NCI-H526 treated with DMSO at 0.1 percent for 48 hours (cell line): ENCODE data around the gene SCAPER.
"Not testable (repeated sequence)": the region's sequence is repeated elsewhere in the genome, so short reads cannot be mapped to it uniquely, and the experiment has no call there.

Experiments used
- DNase-seq: peaks from one replicate; lab custom pipeline; 2025; lab: John Stamatoyannopoulos, UW

The SCAPER gene

DNA sequence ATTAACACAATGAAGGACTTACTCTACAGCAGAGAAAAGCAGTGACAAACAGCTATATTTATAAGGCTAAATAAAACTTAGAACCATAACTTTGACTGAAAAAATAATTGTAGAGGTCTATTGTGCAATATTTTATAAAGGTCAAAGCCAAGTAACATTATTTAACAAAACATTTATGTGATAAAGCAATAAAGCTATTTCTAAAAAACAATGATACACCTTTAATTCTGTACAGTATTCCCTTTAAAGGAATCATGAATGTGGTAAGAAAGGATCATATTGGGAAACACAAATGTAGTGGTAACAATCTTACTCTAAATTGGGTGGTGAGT lies 332.2 kb downstream of the SCAPER start:
- no peak for DNase-seq

DNA sequence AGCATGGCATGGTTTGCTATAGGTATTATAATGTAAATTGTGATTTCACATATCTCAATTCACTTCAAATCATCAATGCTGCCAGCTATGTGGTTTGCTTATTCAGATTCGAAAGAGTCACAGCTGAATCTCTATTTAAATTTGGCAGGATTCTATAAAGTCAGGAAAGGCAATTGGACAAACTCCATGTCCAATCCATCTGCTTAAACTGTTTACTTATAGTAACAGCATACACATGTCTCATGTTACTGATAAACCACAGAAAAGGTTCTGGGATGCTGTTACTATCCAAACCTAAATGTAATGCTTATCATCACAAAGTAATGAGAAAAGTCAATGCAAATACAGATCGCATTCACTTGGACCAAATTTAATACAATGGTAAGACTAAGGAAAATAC lies 338.9 kb downstream of the SCAPER start:
- peak; percentile 87 for DNase-seq

DNA sequence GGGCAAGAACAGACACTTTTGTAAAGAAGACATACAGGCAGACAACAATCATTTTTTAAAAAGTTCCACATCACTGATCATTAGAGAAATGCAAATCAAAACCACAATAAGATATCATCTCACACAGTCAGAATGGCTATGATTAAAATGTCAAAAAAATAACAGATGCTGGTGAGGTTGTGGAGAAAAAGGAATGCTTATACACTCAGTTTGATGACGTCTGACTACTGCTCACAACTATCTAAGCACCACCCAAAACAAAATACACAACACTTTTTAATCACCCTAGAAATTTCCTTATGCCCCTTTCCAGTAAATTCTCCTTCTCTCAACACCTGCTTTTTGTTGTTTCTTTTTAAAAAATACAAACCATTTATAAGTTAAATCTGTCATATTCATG lies 339.8 kb downstream of the SCAPER start:
- peak; percentile 62 for DNase-seq

DNA sequence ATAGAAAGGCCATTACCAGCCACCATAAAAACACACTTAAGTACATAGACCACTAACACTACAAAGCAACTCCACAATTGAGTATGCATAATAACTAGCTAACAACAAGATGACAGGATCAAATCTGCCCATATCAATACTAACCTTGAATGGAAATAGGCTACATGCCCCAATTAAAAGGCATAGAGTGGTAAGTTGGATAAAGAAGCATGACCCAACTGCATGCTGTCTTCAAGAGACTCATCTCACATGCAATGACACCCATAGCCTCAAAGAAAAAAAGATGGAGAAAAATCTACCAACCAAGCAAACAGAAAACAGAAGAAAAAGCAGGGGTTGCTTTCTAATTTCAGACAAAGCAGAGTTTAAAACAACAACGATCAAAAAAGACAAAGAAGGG lies 349.9 kb downstream of the SCAPER start:
- DNase-seq: no peak

DNA sequence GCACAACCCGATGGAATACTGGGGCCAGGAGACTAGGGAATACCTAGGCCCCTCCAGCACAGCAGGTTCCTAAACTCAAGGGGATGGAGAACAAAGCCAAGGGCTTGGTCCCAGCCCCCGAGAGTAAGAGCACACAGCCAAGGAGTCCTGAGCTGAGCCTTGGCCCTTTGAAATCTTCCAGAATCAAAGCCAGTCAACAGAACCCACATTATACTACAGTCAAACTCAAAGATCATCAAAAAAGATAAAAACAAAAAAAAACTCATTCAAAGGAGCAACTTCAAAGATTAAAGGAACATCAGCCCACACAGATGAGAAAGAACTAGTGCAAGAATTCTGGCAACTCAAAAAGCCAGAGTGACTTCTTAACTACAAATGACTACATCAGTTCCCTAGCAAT lies 351.6 kb downstream of the SCAPER start:
- no peak for DNase-seq

DNA sequence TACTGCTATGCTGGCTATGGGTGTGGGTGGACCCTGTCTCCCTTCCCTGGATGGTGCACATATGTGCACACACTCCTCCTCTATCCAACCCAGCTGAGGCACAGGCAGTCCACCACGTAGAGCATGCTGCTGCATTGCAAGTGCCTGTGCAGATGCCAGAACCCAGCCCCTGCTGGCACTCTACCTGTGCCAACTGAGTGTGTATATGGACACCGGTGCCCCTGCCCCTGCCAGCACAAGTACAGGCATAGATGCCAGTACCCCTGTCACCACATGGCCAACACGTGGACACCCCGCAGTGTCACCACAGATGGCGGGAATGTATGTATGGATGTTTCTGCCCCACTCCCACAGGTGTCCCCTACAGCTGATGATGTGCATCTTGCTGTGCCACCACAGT lies 352.0 kb downstream of the SCAPER start:
- DNase-seq: no peak

DNA sequence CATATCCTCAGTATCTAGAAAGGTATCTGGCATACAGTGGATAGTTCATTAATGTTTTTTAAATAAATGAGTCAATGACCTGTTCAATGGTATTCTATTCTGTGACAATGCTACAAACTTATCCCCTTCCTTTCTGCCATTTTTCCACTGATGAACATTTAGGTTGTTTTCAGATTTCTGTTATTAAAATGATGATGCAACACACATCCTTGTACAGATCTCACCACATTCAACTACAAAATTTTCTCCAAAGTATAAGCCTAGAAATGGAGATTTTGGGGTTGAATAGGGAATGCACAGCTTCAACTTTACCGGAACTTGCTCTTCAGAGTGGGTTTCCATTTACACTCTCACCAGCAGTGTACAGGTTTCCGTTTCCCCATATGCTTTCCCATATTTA lies 358.3 kb downstream of the SCAPER start:
- DNase-seq: no peak

DNA sequence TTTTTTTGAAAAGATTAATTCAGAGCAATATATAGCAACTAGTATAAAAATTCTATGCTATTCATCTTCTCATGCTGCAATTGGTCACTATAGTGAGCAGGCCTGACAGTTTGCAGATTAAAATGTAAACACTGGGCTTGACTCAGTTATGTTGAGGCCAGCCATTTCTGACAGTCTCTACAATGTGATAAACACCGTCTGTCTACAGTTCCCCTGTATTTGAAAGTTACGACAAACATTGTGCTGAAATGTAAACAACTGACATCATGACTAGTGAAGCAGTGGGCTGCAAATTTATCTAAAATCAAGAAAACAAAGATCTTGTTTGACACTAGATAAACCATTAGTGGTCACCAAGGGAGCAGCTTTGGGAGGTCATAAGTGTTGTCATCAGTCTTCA lies 371.1 kb downstream of the SCAPER start:
- DNase-seq: no peak

DNA sequence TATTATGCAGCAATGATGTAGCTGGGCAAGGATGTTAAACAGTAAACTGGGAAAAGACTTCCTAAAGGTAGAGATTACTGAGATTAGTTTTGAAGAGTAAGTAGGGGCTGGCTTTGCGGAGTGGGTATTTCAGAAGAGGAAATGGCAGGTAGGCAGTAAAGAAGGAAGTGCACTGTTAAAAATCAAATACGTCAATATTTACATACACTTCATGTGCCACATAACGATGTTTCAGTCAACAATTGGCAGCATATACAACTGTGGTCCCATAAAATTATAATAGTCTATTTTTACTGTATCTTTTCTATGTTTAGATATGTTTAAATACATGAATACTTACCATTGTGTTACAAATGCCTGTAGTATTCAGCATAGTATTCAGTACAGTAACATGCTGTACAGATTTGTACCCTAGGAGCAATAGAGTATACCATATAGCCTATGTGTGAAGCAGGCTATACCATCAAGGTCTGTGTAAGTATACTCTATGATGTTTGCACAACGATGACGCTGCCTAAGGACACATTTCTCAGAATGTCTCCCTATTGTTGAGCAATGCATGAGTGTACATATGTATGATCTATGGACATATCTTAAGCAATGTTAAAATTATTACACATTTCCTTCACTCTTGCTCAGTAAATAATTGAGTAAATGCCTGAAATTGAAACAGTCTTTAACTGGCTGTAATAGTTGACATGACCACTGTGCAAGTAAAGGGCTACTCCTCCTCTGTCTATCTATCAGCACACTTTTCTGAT lies 371.9 kb downstream of the SCAPER start:
- no peak for DNase-seq

DNA sequence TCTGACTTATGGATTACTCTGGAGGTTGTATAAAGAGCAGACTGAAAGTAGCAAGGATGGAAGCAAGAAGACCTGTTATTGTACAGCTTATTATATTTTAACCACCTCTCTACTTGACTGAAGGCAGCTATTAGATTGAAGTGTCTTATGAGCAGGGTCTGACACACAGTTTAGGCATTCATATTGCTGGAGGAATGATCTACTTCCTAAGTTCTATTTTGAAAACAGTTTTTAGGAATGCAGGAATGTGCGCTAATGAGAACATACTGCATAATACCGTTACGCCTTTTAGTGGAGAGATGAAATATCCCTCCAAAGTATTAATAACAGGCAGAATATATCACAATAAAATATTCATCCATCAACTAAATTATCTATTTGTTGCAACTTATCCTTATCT lies 375.2 kb downstream of the SCAPER start:
- DNase-seq: no peak

DNA sequence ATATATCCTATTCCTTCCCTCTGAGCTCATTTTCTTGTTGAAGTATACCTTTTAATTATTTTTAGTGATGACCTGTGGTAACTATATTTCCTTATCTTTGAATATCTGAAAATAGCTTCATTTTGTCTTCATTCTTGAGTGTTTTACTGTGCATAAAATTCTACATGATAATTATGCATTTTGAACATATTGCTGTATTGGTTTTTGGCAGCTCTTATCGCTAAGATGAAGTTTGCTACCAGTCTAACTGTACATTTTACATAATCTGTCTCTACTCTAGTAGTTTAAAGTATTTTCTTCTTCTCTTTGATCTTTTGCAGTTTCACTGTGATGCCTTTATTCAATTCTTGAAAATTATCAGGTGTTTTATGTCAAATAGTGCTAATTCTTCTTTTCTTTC lies 379.0 kb downstream of the SCAPER start:
- no peak for DNase-seq

DNA sequence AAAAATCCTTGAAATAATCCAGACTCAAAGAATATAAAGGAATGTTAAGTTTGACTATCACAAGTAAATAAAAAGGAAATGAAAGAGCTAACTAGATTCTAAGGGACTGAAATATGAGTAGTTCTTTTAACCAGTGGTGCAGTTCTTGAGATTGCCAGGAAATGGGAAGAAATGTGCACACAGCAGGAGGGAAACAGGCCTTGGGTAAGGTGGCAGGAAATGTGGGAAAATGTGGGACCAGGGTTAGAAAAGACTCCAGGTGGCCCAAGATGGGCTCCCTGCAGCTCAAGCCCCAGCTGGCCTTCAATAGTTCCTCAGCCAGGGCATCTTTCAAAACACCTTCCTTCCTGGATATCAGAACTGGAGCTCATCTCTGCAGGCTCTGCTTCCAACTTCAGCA lies 387.2 kb downstream of the SCAPER start:
- no peak for DNase-seq

DNA sequence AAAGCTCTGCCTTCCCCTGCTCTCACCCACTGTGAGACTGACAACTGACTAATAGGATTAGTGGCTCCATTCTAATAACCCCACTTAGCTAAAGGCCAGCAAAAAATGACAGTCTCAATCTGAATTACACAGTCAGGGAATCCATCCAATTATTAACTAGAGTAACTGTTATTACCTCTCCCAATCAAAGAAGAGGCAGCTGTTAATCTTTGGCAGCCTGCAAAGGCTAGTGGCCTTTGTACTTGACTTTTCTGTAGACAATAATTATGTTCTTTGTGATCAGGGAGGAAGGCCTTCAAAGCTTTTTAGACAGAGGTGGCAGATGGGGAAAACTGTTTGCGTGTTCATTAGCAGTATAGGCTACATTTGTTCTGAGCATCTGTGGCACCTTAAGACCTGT lies 390.9 kb downstream of the SCAPER start:
- no peak for DNase-seq

DNA sequence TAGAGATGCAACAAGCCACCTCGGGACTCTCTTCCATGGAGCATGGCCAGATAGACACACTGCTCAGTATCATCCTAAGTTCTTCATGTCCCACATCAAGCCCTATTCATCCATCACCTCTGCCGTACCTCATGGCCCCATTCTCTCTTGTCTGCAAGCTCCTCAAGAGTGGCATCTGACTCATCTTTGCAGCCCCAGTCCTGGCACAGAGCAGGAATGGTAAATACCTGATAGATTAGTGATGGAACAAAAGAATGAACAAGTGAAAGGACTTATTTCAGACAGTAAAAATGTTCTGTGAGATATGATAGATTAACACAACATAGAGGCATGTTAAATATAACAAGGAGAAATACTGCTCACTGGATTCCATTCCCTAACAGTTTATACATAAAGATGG lies 392.2 kb downstream of the SCAPER start:
- DNase-seq: no peak

DNA sequence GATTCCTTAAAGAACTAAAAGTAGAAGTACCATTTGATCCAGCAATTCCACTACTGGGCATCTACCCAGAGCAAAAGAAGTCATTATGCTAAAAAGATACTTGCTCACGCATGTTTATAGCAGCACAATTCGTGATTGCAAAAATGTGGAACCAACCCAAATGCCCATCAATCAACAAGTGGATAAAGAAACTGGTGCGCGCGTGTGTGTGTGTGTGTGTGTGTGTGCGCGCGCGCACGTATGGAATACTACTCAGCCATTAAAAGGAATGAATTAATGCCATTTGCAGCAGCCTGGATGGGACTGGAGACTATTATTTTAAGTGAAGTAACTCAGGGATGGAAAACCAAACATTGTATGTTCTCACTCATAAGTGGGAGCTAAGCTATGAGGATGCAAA lies 394.5 kb downstream of the SCAPER start:
- not testable (repeated sequence) for DNase-seq

DNA sequence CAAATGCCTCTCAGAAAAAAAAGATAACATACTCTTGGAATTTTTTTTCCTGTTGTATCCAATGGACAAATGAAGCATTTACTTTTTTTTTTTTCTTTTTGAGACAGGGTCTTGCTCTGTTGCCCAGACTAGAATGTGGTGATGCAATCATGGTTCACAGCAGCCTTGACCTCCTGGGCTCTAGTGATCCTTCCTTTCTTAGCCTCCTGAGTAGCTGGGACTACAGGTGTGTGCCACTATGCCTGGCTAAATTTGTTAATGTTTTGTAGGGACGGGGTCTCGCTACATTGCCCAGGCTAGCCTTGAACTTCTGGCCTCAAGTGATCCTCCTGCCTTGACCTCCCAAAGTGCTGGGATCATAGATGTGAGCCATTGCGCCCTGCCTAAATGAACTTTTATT lies 401.3 kb downstream of the SCAPER start:
- DNase-seq: no peak

DNA sequence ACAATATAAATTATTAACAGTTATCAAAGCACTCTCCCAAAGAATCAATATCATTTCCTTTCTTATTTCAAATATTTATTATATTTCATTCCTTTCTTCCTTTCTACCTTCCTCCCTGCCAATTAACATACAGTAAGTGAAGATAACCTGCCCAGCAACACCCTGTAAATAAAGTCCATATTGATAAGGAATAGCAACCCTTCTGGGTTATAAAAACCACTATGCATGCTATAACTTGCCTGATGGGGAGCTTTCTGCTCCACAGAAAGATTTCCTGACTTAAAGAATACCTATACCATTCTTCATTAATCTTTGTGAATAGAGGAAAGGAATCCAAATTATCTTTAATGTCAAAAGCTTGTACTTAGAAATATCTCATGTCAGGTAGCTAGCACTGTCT lies 402.0 kb downstream of the SCAPER start:
- DNase-seq: no peak

DNA sequence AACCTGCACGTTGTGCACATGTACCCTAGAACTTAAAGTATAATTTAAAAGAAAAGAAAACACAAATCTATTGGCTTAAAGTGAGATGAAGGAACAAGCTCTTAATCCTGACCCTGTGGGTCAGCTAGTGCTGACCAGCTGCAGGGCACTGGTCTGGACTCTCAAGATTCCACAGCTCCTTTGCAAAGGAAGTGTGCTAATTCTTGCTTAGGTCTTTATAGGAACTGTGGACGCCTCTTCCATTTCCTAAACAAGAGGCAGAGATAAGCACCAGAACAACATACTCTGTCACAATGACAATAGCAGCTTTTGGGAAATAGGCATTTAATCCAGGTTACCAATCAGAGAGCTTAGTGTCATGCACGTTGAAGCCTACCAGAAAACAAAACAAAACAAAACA lies 402.5 kb downstream of the SCAPER start:
- DNase-seq: no peak

DNA sequence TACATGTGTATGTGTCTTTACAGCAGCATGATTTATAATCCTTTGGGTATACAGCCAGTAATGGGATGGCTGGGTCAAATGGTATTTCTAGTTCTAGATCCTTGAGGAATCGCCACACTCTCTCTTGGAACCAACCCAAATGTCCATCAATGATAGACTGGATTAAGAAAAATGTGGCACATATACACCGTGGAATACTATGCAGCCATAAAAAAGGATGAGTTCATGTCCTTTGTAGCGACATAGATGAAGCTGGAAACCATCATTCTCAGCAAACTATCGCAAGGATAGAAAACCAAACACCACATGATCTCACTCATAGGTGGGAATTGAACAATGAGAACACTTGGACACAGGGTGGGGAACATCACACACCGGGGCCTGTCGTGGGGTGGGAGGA lies 403.0 kb downstream of the SCAPER start:
- DNase-seq: not testable (repeated sequence)

DNA sequence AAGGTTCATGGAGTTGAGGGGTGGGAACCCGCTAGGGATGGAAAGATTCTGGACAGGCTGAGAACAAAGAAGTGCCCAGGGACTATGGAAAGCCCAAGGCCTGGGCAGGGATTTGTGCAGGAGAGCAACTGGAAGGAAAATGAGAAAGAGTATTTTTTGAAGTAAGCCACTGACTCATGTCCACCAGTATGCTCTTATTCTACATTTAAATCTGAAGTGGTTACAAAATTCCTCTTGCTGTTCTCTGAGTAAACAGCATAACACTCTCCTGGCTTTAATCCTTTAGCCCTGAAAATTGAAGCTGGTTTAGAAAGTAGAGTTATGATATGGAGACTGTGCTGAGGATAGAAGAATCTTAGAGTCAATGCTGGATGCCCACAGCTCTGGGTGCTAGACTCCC lies 403.4 kb downstream of the SCAPER start:
- DNase-seq: no peak

DNA sequence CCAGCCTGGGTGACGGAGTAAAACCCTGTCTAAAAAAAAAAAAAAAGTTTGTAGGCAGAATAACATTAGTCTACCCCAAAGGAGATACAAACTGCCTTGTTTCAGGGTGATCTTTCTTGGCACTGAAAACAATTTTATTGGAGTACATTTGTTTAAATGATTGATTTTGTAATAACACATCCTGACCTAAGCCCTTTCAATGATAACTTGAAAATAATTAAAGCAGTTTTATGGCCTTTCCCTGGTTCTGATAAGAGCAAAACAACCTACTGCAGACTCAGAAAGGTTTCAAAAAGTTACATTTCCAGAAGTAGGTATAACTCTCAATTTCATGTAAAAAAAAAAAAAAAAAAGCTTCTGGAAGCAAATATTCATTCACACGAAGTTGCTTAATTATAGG lies 404.1 kb downstream of the SCAPER start:
- DNase-seq: no peak

DNA sequence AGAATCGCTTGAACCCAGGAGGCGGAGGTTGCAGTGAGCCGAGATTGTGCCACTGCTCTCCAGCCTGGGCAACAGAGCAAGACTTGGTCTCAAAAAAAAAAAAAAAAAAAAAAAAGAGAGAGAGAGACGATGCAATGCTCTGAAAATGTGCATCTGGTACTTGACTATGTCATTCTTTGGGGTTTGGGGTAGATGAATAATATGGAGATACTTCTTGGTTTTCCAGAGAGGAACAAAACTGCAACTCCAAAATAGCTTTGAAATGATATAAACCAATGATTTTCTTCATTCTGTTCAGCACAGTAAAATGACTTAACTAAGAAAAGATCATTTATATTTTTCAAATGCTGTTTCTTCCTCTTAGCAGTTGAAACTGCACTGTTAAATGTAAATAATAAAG lies 409.7 kb downstream of the SCAPER start:
- DNase-seq: no peak

DNA sequence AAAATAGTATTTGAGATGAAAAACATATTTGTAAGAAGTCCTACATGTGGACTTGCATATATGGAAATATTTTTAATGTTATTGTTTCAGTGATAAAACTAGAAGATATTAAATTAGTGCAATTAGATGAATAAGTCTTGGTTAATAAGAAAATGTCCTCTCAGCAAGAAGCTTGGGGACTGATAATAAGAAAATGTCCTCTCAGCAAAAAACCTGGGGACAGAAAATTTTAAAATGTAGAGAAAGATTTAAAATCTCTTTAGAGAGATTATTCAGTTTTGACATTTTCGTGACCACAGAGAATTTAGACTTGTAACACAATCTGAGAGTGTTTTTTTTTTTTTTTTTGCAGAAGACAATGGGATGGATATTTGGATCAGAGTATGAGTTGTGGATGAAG lies 412.6 kb downstream of the SCAPER start:
- DNase-seq: no peak

DNA sequence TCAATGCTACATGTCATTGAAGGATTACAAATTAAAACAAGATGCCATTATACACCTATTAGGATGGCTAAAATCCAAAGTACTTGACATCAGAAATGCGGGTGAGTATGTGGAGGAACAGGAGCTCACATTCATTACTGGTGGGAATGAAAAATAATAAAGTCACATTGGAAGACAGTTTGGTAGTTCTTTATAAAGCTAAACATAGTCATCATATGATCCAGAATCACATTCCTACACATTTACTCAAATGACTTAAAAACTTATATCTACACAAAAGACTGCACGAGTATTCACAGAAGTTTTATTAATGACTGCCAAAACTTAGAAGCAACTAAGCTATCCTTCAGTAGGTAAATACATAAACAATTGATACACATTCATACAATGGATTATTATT lies 421.4 kb downstream of the SCAPER start:
- DNase-seq: no peak

DNA sequence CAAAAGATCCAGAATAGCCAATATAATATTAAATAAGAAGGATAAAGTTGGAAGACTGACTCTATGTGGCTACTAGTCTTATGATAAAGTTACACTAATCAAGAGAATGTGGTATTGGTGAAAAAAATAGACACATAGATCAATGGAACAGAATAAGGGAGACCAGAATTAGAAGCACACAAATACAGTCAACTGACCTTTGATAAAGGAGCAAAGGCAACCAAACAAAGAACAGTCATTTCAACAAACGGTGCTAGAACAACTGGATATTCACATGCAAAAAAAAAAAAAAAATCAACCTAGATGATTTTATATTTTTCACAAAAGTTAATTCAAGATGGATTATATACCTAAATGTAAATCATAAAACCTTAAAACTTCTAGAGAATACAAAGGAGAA lies 422.1 kb downstream of the SCAPER start:
- no peak for DNase-seq
